ENCODE measurements around the gene BCL6. TPM values are rescaled to one million over a fixed set of nuclear protein-coding genes. Genes with fewer than 3 reads are reported as not detected.

Gene BCL6
- total RNA-seq, 1 experiment from 2014 or later: 21.5 TPM

GRCh38 chr3:187759601-187760000 is 14.3 kb upstream of the BCL6 start:
- DNase-seq (ENCODE audit: low read depth, low spot score) (no peak), ATAC-seq (no peak)
- Histone ChIP-seq H3K4me1 (ENCODE audit: control insufficient read depth, insufficient read depth, low read length) (no peaks in the 10 kb centered on the region), H3K27me3 (ENCODE audit: control insufficient read depth, insufficient read depth, low read length) (peaks cover 11% of the 10 kb centered on the region; the same call in 1 of the 2 replicates), H3K4me3 (ENCODE audit: low read depth in 2 of 2, low read length in 2 of 2) (no peak overlapping the region), H3K9me3 (ENCODE audit: control insufficient read depth, insufficient read depth, low read depth, low read length) (no peaks in the 10 kb centered on the region), H3K36me3 (ENCODE audit: control insufficient read depth, insufficient read depth, low read length) (no peaks in the 10 kb centered on the region), H3K27ac (ENCODE audit: low read length) (no peak overlapping the region)
- TF ChIP-seq, protein P1, sequence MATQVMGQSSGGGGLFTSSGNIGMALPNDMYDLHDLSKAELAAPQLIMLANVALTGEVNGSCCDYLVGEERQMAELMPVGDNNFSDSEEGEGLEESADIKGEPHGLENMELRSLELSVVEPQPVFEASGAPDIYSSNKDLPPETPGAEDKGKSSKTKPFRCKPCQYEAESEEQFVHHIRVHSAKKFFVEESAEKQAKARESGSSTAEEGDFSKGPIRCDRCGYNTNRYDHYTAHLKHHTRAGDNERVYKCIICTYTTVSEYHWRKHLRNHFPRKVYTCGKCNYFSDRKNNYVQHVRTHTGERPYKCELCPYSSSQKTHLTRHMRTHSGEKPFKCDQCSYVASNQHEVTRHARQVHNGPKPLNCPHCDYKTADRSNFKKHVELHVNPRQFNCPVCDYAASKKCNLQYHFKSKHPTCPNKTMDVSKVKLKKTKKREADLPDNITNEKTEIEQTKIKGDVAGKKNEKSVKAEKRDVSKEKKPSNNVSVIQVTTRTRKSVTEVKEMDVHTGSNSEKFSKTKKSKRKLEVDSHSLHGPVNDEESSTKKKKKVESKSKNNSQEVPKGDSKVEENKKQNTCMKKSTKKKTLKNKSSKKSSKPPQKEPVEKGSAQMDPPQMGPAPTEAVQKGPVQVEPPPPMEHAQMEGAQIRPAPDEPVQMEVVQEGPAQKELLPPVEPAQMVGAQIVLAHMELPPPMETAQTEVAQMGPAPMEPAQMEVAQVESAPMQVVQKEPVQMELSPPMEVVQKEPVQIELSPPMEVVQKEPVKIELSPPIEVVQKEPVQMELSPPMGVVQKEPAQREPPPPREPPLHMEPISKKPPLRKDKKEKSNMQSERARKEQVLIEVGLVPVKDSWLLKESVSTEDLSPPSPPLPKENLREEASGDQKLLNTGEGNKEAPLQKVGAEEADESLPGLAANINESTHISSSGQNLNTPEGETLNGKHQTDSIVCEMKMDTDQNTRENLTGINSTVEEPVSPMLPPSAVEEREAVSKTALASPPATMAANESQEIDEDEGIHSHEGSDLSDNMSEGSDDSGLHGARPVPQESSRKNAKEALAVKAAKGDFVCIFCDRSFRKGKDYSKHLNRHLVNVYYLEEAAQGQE (IDR thresholded peaks at IDR 0.05; ENCODE audit: insufficient read depth in 1 of 2, low read depth in 2 of 2, low read length in 1 of 2): no peak
- no peak for TF ChIP-seq TCF7L2 (IDR thresholded peaks at IDR 0.05; ENCODE audit: low read depth, low read length)
- TF ChIP-seq SIN3A (IDR thresholded peaks at IDR 0.05; ENCODE audit: borderline replicate concordance, insufficient read depth, low read depth, low read length): no peak
- TF ChIP-seq POLR2AphosphoS5 (IDR thresholded peaks at IDR 0.05; ENCODE audit: low read depth, low read length): no peak
- TF ChIP-seq CTCF (IDR thresholded peaks at IDR 0.05): no peak
- POLR2A ChIA-PET: no interaction called here
- no TSS peak for BruUV-seq (replicated peaks)
- in situ Hi-C loops (cut with HindIII; ENCODE audit: low pct_unique_long_range_greater_than_20kb, low sequenced_read_pairs) (no loop called here), intact Hi-C loops (cut with micrococcal nuclease; ENCODE audit: unreplicated experiment) (no loop called here)
- CTCF ChIA-PET: no interaction called here

DNA sequence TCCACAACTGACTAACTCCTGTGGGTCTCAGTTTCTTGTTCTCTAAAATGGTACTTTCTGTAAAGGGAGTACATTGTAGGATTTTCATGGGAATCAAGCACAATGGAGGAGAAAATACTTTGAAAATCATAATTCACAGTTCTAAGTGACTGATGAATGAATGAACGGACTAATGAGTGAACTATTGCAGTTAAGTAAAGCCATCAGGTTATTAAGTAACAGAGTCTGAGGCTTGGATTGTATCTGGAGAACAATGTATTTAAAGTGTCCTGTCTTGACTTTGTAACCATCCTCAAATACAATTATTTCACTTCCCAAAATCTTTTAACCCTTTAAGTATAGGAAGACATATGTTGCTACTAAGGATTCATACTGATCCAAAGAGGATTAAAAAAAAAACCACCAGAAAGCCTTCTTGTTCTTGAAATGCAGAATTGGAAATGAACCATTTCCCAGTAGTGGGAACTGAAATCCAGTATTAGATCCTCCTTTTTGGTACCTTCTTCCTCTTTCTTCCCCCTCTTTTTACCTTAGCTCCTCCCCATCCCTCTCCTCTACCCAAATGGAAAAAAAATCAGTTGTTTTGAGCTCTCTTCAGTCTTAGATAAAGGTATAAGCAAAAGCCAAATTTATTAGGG is 13.2 kb upstream of the BCL6 start:
- CTCF ChIA-PET: no interaction called here
- DNase-seq (ENCODE audit: low read depth, low spot score): no peak
- TF ChIP-seq CTCF (IDR thresholded peaks at IDR 0.05) (no peak), POLR2AphosphoS5 (IDR thresholded peaks at IDR 0.05; ENCODE audit: low read depth, low read length) (no peak), TCF7L2 (IDR thresholded peaks at IDR 0.05; ENCODE audit: low read depth, low read length) (no peak), SIN3A (IDR thresholded peaks at IDR 0.05; ENCODE audit: borderline replicate concordance, insufficient read depth, low read depth, low read length) (no peak)
- TF ChIP-seq, protein P1 (IDR thresholded peaks at IDR 0.05; ENCODE audit: insufficient read depth in 1 of 2, low read depth in 2 of 2, low read length in 1 of 2): no peak
- intact Hi-C loops (cut with micrococcal nuclease; ENCODE audit: unreplicated experiment) (no loop called here), in situ Hi-C loops (cut with HindIII; ENCODE audit: low pct_unique_long_range_greater_than_20kb, low sequenced_read_pairs) (no loop called here)
- POLR2A ChIA-PET: no interaction called here
- Histone ChIP-seq H3K27ac (ENCODE audit: low read length) (no peak overlapping the region), H3K27me3 (ENCODE audit: control insufficient read depth, insufficient read depth, low read length) (peaks cover 8% of the 10 kb centered on the region; the same call in 1 of the 2 replicates), H3K36me3 (ENCODE audit: control insufficient read depth, insufficient read depth, low read length) (no peaks in the 10 kb centered on the region), H3K9me3 (ENCODE audit: control insufficient read depth, insufficient read depth, low read depth, low read length) (no peaks in the 10 kb centered on the region), H3K4me3 (ENCODE audit: low read depth in 2 of 2, low read length in 2 of 2) (no peak overlapping the region), H3K4me1 (ENCODE audit: control insufficient read depth, insufficient read depth, low read length) (no peaks in the 10 kb centered on the region)
- ATAC-seq: no peak
- BruUV-seq (replicated peaks): no TSS peak
